Endothelial cell of umbilical vein (primary cell): ENCODE results near the gene FES. TPM values are rescaled to one million over a fixed set of nuclear protein-coding genes. Genes with fewer than 3 reads are reported as not detected.

Experiments used
- BruUV-seq: library from RNA; stranded (reverse); fragments of 400-500 nt; replicated peaks from 2 replicates; lab custom pipeline; 2021; lab: Mats Ljungman, UMichigan
- CTCF ChIA-PET: fragments of 300-600, 350-600 bp; sonication (Branson Sonifier 250); formaldehyde crosslinking; loops from one replicate; lab custom pipeline; 2021; ENCODE audit warnings: antibody characterized with exemption, inconsistent platforms; lab: Charles Lee
- POLR2A ChIA-PET: fragments of 300-600, 350-600 bp; sonication (Branson Sonifier 250); formaldehyde crosslinking; loops from one replicate; lab custom pipeline; 2021; ENCODE audit warnings: antibody characterized with exemption, inconsistent platforms; lab: Charles Lee
- DNase-seq: peaks from one replicate; pipeline ENCODE4 v3.0.0-alpha.2; 2011; ENCODE audit warnings: low read depth, low spot score
- FAIRE-seq: peaks from 2 replicates; lab custom pipeline; 2011; peaks lifted over from hg19 to GRCh38; lab: Jason Lieb, UNC
- H2AFZ ChIP-seq: 2 replicates; pipeline ENCODE4 v1.6.0; 2012; ENCODE audit warnings: low read depth, low read length, control low read depth, inconsistent platforms
- H3K27ac ChIP-seq: 2 replicates; pipeline ENCODE4 v1.5.1; 2011; ENCODE audit warnings: low read depth, mild to moderate bottlenecking, control low read depth, low read length, moderate library complexity; ENCODE audit not compliant: insufficient read depth
- H3K27me3 ChIP-seq, 2 experiments: 2 replicates each; pipeline versions ENCODE4 v1.6.0 to v1.6.1; 2011; ENCODE audit warnings: low read length in 2 of 2, mixed read lengths in 1 of 2; ENCODE audit not compliant: control insufficient read depth in 2 of 2, insufficient read depth in 2 of 2
- H3K36me3 ChIP-seq, 2 experiments: 2 replicates in 1 of 2; 3 replicates in 1 of 2; pipeline ENCODE4 v1.5.1; 2011; ENCODE audit warnings: low read length in 2 of 2, mild to moderate bottlenecking in 1 of 2, moderate library complexity in 1 of 2; ENCODE audit not compliant: control insufficient read depth in 2 of 2, insufficient read depth in 2 of 2; ENCODE audit errors: extremely low read depth in 1 of 2
- H3K4me1 ChIP-seq: 3 replicates; pipeline ENCODE4 v1.5.1; 2011; ENCODE audit warnings: mild to moderate bottlenecking, low read length; ENCODE audit not compliant: control insufficient read depth, insufficient read depth; ENCODE audit errors: extremely low read depth
- H3K4me2 ChIP-seq: 2 replicates; pipeline ENCODE4 v1.6.1; 2011; ENCODE audit warnings: low read length, control low read depth, mixed read lengths; ENCODE audit not compliant: insufficient read depth
- H3K4me3 ChIP-seq, 3 experiments: fragments of 200-600 bp in 1 of 3; sonication (generic), shearing (Covaris generic) in 1 of 3; replicated peaks in 1 of 3; 2 replicates each; pipeline ENCODE4 v1.5.1; 2011 to 2016; ENCODE audit warnings: control low read depth in 3 of 3, low read length in 3 of 3, mild to moderate bottlenecking in 2 of 3, inconsistent platforms in 1 of 3, low read depth in 1 of 3, moderate library complexity in 1 of 3; ENCODE audit not compliant: insufficient read depth in 1 of 3
- H3K79me2 ChIP-seq: 2 replicates; pipeline ENCODE4 v1.6.0; 2012; ENCODE audit warnings: low read length, inconsistent platforms; ENCODE audit not compliant: control insufficient read depth, insufficient read depth
- H3K9ac ChIP-seq: replicated peaks from 2 replicates; pipeline ENCODE3; 2011; ENCODE audit warnings: low read length, control low read depth; ENCODE audit not compliant: insufficient read depth; ENCODE audit errors: extremely low read depth
- H3K9me1 ChIP-seq: replicated peaks from 3 replicates; pipeline ENCODE4 v1.6.0; 2011; ENCODE audit warnings: mild to moderate bottlenecking, low read length; ENCODE audit not compliant: control insufficient read depth, insufficient read depth; ENCODE audit errors: extremely low read depth
- H3K9me3 ChIP-seq: replicated peaks from 2 replicates; pipeline ENCODE4 v1.5.1; 2012; ENCODE audit warnings: low read length, inconsistent platforms; ENCODE audit not compliant: control insufficient read depth, insufficient read depth
- H4K20me1 ChIP-seq: replicated peaks from 2 replicates; pipeline ENCODE3; 2011; ENCODE audit warnings: mild to moderate bottlenecking, low read length; ENCODE audit not compliant: control insufficient read depth, insufficient read depth; ENCODE audit errors: extremely low read depth
- CTCF ChIP-seq, 2 donors: IDR thresholded peaks; 1 replicate in 1 of 2; 2 replicates in 1 of 2; pipeline ENCODE4 v1.5.1; 2011; ENCODE audit warnings: low read length in 2 of 2, mild to moderate bottlenecking in 2 of 2, moderate library complexity in 2 of 2, control low read depth in 1 of 2, inconsistent platforms in 1 of 2, low read depth in 1 of 2; ENCODE audit not compliant: insufficient read depth in 1 of 2; ENCODE audit errors: extremely low read depth in 1 of 2
- EZH2 ChIP-seq: IDR thresholded peaks from 2 replicates; pipeline ENCODE4 v1.6.1; 2012; ENCODE audit warnings: borderline replicate concordance, low read depth, mild to moderate bottlenecking, moderate library complexity, low read length, inconsistent platforms; ENCODE audit not compliant: severe bottlenecking
- FOS ChIP-seq: IDR thresholded peaks from 2 replicates; pipeline ENCODE4 v1.6.1; 2011; ENCODE audit warnings: mild to moderate bottlenecking, low read length, moderate library complexity, borderline replicate concordance; ENCODE audit not compliant: insufficient read depth
- GATA2 ChIP-seq: IDR thresholded peaks from 2 replicates; pipeline ENCODE4 v1.7.0; 2011; ENCODE audit warnings: low read depth, mild to moderate bottlenecking, moderate library complexity, mixed read lengths, low read length; ENCODE audit not compliant: insufficient read length, insufficient read depth
- JUN ChIP-seq: IDR thresholded peaks from 2 replicates; pipeline ENCODE4 v1.6.1; 2011; ENCODE audit warnings: borderline replicate concordance, low read depth; ENCODE audit not compliant: insufficient read length, insufficient read depth
- MAX ChIP-seq: IDR thresholded peaks from 2 replicates; pipeline ENCODE4 v1.6.1; 2011; ENCODE audit not compliant: insufficient read depth, insufficient read length
- MYC ChIP-seq: IDR thresholded peaks from one replicate; pipeline ENCODE4 v1.6.1; 2011; ENCODE audit warnings: mild to moderate bottlenecking, low read depth, low read length
- POLR2A ChIP-seq: IDR thresholded peaks from 2 replicates; pipeline ENCODE4 v1.6.1; 2012; ENCODE audit warnings: low read depth, mild to moderate bottlenecking, control low read depth, low read length
- POLR2AphosphoS5 ChIP-seq: IDR thresholded peaks from 2 replicates; pipeline ENCODE4 v1.6.1; 2012; ENCODE audit warnings: low read depth, mild to moderate bottlenecking, control low read depth, low read length, moderate library complexity; ENCODE audit not compliant: insufficient read depth
- dilution Hi-C: fragments of 300-500 bp; cut with MboI; formaldehyde crosslinking; loops from one replicate; pipeline ENCODE4 v1.15.0; 2019; ENCODE audit warnings: low sequenced_read_pairs; ENCODE audit not compliant: extremely low pct_ligation_motif_present
- intact Hi-C: fragments of 100-400 bp; cut with micrococcal nuclease; formaldehyde crosslinking; loops from one replicate; pipeline ENCODE4 v1.10.0; 2022
- polyA plus RNA-seq, 4 experiments: library from polyadenylated mRNA; depleted of rRNA in 3 of 4; stranded (reverse) in 3 of 4; unstranded in 1 of 4; fragments of >200 nt; gene quantifications; 2 replicates each; pipeline versions ENCODE4 v1.2.1 to v1.2.3, GENCODE V29; 2011 to 2012; ENCODE audit warnings: missing spikeins in 1 of 4
- total RNA-seq: library from RNA; stranded (reverse); gene quantifications from 2 replicates; pipeline ENCODE4 v1.2.3, GENCODE V29; 2021

Gene FES
- total and polyA plus RNA-seq, 2 donors (not counting 3 experiments of a cell fraction or from before 2014, with no cell fraction given), result 41.5 to 58.1 TPM

GRCh38 chr15:90877315-90877714, 7.0 kb upstream of the FES start:
- CTCF ChIA-PET, result no interaction called here
- Histone ChIP-seq H3K4me2 (no peak overlapping the region), H3K4me3 (no peak overlapping the region), H2AFZ (no peak overlapping the region), H3K9me3 (no peaks in the 10 kb centered on the region), H3K79me2 (peaks cover 35% of the 10 kb centered on the region), H3K9me1 (no peaks in the 10 kb centered on the region), H3K27ac (no peak overlapping the region), H3K4me1 (peaks cover 22% of the 10 kb centered on the region), H4K20me1 (no peaks in the 10 kb centered on the region), H3K36me3 (peaks cover 15 to 51% of the 10 kb centered on the region in 2 experiments), H3K27me3 (no peaks in the 10 kb centered on the region), H3K9ac (no peak overlapping the region)
- POLR2A ChIA-PET, result no interaction called here
- dilution Hi-C loops, result no loop called here
- DNase-seq, result no peak
- BruUV-seq, result no TSS peak
- intact Hi-C loops, result no loop called here
- no peak for FAIRE-seq
- no peak for TF ChIP-seq GATA2
- no peak for TF ChIP-seq EZH2
- TF ChIP-seq JUN, result no peak
- no peak for TF ChIP-seq POLR2A
- TF ChIP-seq POLR2AphosphoS5, result no peak
- no peak for TF ChIP-seq MYC
- no peak for TF ChIP-seq CTCF (IDR thresholded peaks at IDR 0.05; ENCODE audit: extremely low read depth in 1 of 2, insufficient read depth in 1 of 2, low read depth in 1 of 2, low read length in 2 of 2)
- no peak for TF ChIP-seq FOS
- no peak for TF ChIP-seq MAX
